ENCODE data around the gene SPEM2. TPM values are rescaled to one million over a fixed set of nuclear protein-coding genes. Genes with fewer than 3 reads are reported as not detected.

Gene SPEM2
- total and polyA plus RNA-seq, 4 donors: not detected

DNA sequence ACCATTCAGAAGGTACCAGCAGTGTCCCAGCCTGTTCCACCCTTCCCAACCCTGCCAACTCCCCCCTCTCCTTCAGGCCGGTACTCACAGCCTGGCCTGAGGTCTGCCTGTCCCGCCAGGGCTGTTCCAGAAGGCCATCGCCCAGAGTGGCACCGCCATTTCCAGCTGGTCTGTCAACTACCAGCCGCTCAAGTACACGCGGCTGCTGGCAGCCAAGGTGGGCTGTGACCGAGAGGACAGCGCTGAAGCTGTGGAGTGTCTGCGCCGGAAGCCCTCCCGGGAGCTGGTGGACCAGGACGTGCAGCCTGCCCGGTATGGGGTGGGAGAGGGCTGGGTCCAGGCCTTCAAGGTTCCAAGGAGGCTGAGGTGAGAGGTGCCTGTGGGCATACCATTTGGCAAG is 10.6 kb upstream of the SPEM2 start:
- no peak overlapping the region for H3K27ac ChIP-seq (ENCODE audit: low read depth in 1 of 2, low read length in 2 of 2)
- no peak overlapping the region for H3K4me3 ChIP-seq (ENCODE audit: low read length in 2 of 2)
- H3K4me1 ChIP-seq (ENCODE audit: control insufficient read depth in 1 of 2, insufficient read depth in 2 of 2, low read length in 2 of 2): no peaks in the 10 kb centered on the region
- H3K27me3 ChIP-seq (ENCODE audit: control insufficient read depth in 1 of 2, insufficient read depth in 2 of 2, low read length in 1 of 2): no peaks in the 10 kb centered on the region
- no peak for ATAC-seq (ENCODE audit: low FRiP score)
- WGBS, 2 donors: 85 to 88% methylated on average over 14 of the region's 14 CpGs
- H3K9me3 ChIP-seq (ENCODE audit: control insufficient read depth, low read length): no peaks in the 10 kb centered on the region
- DNase-seq: no peak
- H3K36me3 ChIP-seq (ENCODE audit: control insufficient read depth in 1 of 2, insufficient read depth in 2 of 2, low read length in 1 of 2): no peaks in the 10 kb centered on the region
- intact Hi-C loops (cut with DNase I): no loop called here

DNA sequence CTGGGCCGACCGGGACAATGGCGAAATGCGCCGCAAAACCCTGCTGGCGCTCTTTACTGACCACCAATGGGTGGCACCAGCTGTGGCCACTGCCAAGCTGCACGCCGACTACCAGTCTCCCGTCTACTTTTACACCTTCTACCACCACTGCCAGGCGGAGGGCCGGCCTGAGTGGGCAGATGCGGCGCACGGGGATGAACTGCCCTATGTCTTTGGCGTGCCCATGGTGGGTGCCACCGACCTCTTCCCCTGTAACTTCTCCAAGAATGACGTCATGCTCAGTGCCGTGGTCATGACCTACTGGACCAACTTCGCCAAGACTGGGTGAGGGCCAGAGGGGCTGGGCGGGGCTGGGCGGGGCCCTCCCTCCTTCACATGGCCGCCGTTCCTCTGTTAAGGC is 9.6 kb upstream of the SPEM2 start:
- intact Hi-C loops (cut with DNase I): no loop called here
- 90 to 95% methylated on average over 23 of the region's 23 CpGs for WGBS, 2 donors
- Histone ChIP-seq H3K27ac (ENCODE audit: low read depth in 1 of 2, low read length in 2 of 2) (no peak overlapping the region), H3K36me3 (ENCODE audit: control insufficient read depth in 1 of 2, insufficient read depth in 2 of 2, low read length in 1 of 2) (no peaks in the 10 kb centered on the region), H3K4me3 (ENCODE audit: low read length in 2 of 2) (no peak overlapping the region), H3K9me3 (ENCODE audit: control insufficient read depth, low read length) (no peaks in the 10 kb centered on the region), H3K4me1 (ENCODE audit: control insufficient read depth in 1 of 2, insufficient read depth in 2 of 2, low read length in 2 of 2) (no peaks in the 10 kb centered on the region), H3K27me3 (ENCODE audit: control insufficient read depth in 1 of 2, insufficient read depth in 2 of 2, low read length in 1 of 2) (no peaks in the 10 kb centered on the region)
- ATAC-seq (ENCODE audit: low FRiP score) (no peak), DNase-seq (no peak)

DNA sequence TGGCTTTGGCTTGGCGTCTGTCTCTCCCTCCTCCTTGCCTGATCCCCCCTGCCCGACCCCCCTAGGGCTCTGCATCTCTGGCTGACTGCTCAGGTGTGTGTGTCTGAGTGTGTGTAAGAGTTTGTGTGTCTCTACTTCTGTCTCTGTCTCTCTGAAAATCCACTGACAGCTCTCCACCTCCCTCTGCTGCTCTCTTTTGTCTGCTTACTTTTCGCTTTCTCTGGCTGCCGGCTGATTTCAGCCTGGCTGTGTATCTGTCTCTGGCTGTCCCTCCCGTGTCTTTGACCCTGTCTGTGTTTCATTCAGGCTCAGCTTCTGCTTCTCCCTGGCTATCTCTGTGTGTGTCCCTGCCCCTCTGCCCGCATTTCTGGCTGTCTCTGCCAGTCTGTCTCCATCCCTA is 9.1 kb upstream of the SPEM2 start:
- WGBS, 2 donors: 81% methylated on average over 6 of the region's 6 CpGs
- Histone ChIP-seq H3K9me3 (ENCODE audit: control insufficient read depth, low read length) (no peaks in the 10 kb centered on the region), H3K36me3 (ENCODE audit: control insufficient read depth in 1 of 2, insufficient read depth in 2 of 2, low read length in 1 of 2) (no peaks in the 10 kb centered on the region), H3K4me3 (ENCODE audit: low read length in 2 of 2) (no peak overlapping the region), H3K27me3 (ENCODE audit: control insufficient read depth in 1 of 2, insufficient read depth in 2 of 2, low read length in 1 of 2) (no peaks in the 10 kb centered on the region), H3K27ac (ENCODE audit: low read depth in 1 of 2, low read length in 2 of 2) (no peak overlapping the region), H3K4me1 (ENCODE audit: control insufficient read depth in 1 of 2, insufficient read depth in 2 of 2, low read length in 2 of 2) (no peaks in the 10 kb centered on the region)
- intact Hi-C loops (cut with DNase I): no loop called here
- ATAC-seq (ENCODE audit: low FRiP score): no peak
- no peak for DNase-seq

DNA sequence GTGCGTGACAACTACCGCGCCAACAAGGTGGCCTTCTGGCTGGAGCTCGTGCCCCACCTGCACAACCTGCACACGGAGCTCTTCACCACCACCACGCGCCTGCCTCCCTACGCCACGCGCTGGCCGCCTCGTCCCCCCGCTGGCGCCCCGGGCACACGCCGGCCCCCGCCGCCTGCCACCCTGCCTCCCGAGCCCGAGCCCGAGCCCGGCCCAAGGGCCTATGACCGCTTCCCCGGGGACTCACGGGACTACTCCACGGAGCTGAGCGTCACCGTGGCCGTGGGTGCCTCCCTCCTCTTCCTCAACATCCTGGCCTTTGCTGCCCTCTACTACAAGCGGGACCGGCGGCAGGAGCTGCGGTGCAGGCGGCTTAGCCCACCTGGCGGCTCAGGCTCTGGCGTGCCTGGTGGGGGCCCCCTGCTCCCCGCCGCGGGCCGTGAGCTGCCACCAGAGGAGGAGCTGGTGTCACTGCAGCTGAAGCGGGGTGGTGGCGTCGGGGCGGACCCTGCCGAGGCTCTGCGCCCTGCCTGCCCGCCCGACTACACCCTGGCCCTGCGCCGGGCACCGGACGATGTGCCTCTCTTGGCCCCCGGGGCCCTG is 8.3 kb upstream of the SPEM2 start:
- H3K36me3 ChIP-seq (ENCODE audit: control insufficient read depth in 1 of 2, insufficient read depth in 2 of 2, low read length in 1 of 2): no peaks in the 10 kb centered on the region
- no peaks in the 10 kb centered on the region for H3K27me3 ChIP-seq (ENCODE audit: control insufficient read depth in 1 of 2, insufficient read depth in 2 of 2, low read length in 1 of 2)
- ATAC-seq (ENCODE audit: low FRiP score) (no peak), DNase-seq (no peak)
- no peak overlapping the region for H3K27ac ChIP-seq (ENCODE audit: low read depth in 1 of 2, low read length in 2 of 2)
- WGBS, 2 donors: 95 to 96% methylated on average over 51 to 54 of the region's 54 CpGs
- intact Hi-C loops (cut with DNase I): no loop called here
- no peak overlapping the region for H3K4me3 ChIP-seq (ENCODE audit: low read length in 2 of 2)
- no peaks in the 10 kb centered on the region for H3K9me3 ChIP-seq (ENCODE audit: control insufficient read depth, low read length)
- H3K4me1 ChIP-seq (ENCODE audit: control insufficient read depth in 1 of 2, insufficient read depth in 2 of 2, low read length in 2 of 2): no peaks in the 10 kb centered on the region

DNA sequence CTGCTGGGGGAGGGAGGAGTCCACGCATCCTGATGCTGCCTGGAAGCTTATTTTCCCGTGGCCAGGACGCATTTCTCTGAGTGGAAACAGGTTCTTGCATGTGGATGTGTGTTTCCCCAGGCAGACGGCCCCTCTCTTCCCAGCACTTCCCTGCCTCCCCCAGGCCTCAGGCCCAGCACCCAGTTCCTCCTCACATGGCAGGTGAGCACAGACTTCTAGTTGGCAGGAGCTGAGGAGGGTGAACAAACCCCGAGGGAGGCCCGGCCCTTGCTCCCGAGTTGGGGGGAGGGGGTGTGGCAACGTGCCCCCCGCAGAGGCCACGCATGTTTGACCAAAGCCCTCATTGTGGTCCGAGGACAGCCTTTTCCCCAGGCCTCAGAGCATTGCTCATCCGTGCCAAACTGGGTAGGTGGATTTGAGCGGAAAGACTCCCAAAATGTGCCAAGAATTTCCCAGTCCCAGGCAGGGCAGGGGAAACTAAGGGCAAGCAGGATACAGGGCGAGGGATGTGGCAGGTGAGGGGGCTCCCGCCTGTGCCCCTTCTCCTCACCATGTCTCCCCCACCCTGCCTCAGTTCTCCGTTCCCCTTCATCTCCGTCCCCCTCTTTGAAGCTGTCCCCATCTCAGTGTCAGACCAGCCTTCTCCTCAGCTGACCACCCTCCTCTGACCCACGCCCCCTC is 6.8 kb upstream of the SPEM2 start:
- WGBS, 2 donors: 71 to 74% methylated on average over 18 of the region's 18 CpGs
- no peak for DNase-seq
- Histone ChIP-seq H3K27ac (ENCODE audit: low read depth in 1 of 2, low read length in 2 of 2) (no peak overlapping the region), H3K27me3 (ENCODE audit: control insufficient read depth in 1 of 2, insufficient read depth in 2 of 2, low read length in 1 of 2) (no peaks in the 10 kb centered on the region), H3K4me3 (ENCODE audit: low read length in 2 of 2) (no peak overlapping the region), H3K36me3 (ENCODE audit: control insufficient read depth in 1 of 2, insufficient read depth in 2 of 2, low read length in 1 of 2) (no peaks in the 10 kb centered on the region), H3K9me3 (ENCODE audit: control insufficient read depth, low read length) (no peaks in the 10 kb centered on the region), H3K4me1 (ENCODE audit: control insufficient read depth in 1 of 2, insufficient read depth in 2 of 2, low read length in 2 of 2) (no peaks in the 10 kb centered on the region)
- intact Hi-C loops (cut with DNase I): no loop called here
- ATAC-seq (ENCODE audit: low FRiP score): no peak

DNA sequence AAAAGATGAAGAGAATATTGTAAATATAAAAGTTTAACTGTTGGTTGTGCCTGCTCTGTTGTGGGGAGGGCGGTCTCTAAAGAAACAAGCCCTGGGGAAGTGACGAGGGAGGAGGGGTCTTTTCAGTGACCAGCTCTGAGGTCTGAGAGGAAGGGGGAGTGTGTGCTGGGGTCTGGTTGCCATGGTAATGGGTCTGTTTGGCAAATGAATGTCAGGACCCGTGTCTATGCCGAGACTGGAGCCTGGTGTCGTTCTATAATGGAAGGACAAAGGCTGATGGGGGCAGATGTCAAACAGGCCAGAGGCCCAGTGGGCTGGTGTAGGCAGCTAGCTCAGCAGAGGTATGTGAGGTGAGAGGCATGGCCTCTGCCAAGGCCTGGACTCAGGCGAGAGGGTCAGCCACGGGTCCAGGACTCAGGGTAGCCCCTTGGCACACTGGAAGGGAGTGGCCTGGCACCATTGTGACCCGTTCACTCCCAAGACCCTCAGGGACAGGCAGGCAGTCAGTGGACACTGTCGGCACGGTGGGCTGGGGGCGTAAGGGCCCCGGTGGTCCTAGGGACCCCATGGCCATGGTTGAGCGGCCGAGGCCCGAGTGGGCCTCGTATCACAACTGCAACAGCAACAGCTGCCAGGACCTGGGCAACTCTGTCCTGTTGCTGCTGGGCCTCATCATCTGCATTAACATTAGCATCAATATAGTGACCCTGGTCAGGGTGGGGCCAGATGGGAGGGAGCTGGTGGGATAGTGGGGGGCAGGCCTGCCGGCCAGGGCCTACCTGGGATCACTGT is 5.4 kb upstream of the SPEM2 start, which contains the start of gene SPEM1:
SPEM1 (plus strand) TSS at position 506 of the 792 bp plus-strand sequence; CDS start at position 567, 61 bp downstream.
- no peak for ATAC-seq (ENCODE audit: low FRiP score)
- H3K27me3 ChIP-seq (ENCODE audit: control insufficient read depth in 1 of 2, insufficient read depth in 2 of 2, low read length in 1 of 2): no peaks in the 10 kb centered on the region
- DNase-seq: no peak
- no peak within 1 kb of the TSS for H3K27ac ChIP-seq (ENCODE audit: low read depth in 1 of 2, low read length in 2 of 2)
- intact Hi-C loops (cut with DNase I): no loop called here
- no peaks in the 10 kb centered on the region for H3K9me3 ChIP-seq (ENCODE audit: control insufficient read depth, low read length)
- WGBS, 2 donors: 78% methylated on average over 17 of the region's 17 CpGs
- no peaks in the 10 kb centered on the region for H3K4me1 ChIP-seq (ENCODE audit: control insufficient read depth in 1 of 2, insufficient read depth in 2 of 2, low read length in 2 of 2)
- H3K4me3 ChIP-seq (ENCODE audit: low read length in 2 of 2): no peak within 1 kb of the TSS
- no peaks in the 10 kb centered on the region for H3K36me3 ChIP-seq (ENCODE audit: control insufficient read depth in 1 of 2, insufficient read depth in 2 of 2, low read length in 1 of 2)

DNA sequence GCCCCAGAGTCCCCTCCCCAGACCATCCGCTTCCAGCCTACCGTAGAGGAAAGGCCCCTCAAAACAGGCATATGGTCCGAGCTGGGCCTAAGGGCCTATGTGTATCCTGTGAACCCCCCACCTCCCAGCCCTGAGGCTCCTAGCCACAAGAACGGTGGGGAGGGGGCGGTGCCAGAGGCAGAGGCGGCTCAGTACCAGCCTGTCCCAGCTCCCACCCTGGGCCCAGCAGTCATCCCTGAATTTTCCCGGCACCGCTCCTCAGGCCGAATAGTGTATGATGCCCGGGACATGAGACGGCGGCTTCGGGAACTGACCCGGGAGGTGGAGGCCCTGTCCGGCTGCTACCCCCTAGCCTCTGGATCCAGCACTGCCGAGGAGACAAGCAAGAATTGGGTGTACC is 4.2 kb upstream of the SPEM2 start:
- no peaks in the 10 kb centered on the region for H3K36me3 ChIP-seq (ENCODE audit: control insufficient read depth in 1 of 2, insufficient read depth in 2 of 2, low read length in 1 of 2)
- no peak overlapping the region for H3K27ac ChIP-seq (ENCODE audit: low read depth in 1 of 2, low read length in 2 of 2)
- no peak overlapping the region for H3K4me3 ChIP-seq (ENCODE audit: low read length in 2 of 2)
- no peak for ATAC-seq (ENCODE audit: low FRiP score)
- 94% methylated on average over 16 of the region's 16 CpGs for WGBS, 2 donors
- H3K27me3 ChIP-seq (ENCODE audit: control insufficient read depth in 1 of 2, insufficient read depth in 2 of 2, low read length in 1 of 2): no peaks in the 10 kb centered on the region
- no peaks in the 10 kb centered on the region for H3K4me1 ChIP-seq (ENCODE audit: control insufficient read depth in 1 of 2, insufficient read depth in 2 of 2, low read length in 2 of 2)
- H3K9me3 ChIP-seq (ENCODE audit: control insufficient read depth, low read length): no peaks in the 10 kb centered on the region
- DNase-seq: no peak
- intact Hi-C loops (cut with DNase I): no loop called here

GRCh38 chr17:7423679-7424078 is 1.7 kb upstream of the SPEM2 start:
- Histone ChIP-seq H3K4me3 (ENCODE audit: low read length in 2 of 2) (no peak overlapping the region), H3K27ac (ENCODE audit: low read depth in 1 of 2, low read length in 2 of 2) (no peak overlapping the region), H3K4me1 (ENCODE audit: control insufficient read depth in 1 of 2, insufficient read depth in 2 of 2, low read length in 2 of 2) (no peaks in the 10 kb centered on the region), H3K36me3 (ENCODE audit: control insufficient read depth in 1 of 2, insufficient read depth in 2 of 2, low read length in 1 of 2) (no peaks in the 10 kb centered on the region), H3K9me3 (ENCODE audit: control insufficient read depth, low read length) (no peaks in the 10 kb centered on the region), H3K27me3 (ENCODE audit: control insufficient read depth in 1 of 2, insufficient read depth in 2 of 2, low read length in 1 of 2) (no peaks in the 10 kb centered on the region)
- intact Hi-C loops (cut with DNase I): no loop called here
- WGBS, 2 donors: 53 to 54% methylated on average over 4 of the region's 4 CpGs
- DNase-seq (no peak), ATAC-seq (ENCODE audit: low FRiP score) (no peak)

DNA sequence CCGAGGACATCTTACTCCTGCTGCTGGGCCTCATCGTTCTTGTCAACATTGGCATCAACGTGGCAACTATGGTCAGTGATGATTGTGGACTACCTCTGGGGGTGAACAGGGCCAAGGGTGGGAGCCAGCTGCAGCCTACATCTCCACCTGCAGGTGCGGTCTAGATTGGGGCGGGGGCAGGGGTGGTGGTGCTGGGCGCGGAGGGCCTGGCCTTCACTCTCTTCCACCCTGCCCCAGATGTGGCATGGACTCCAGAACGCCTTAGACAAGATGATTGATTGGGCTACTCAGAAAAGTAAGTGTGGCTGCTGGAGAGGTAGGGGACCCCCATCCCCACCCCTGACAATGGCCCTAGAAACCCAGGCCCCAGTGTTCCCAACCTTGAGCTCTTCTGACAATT is 340 bp downstream of the SPEM2 start:
- no peaks in the 10 kb centered on the region for H3K36me3 ChIP-seq (ENCODE audit: control insufficient read depth in 1 of 2, insufficient read depth in 2 of 2, low read length in 1 of 2)
- DNase-seq (no peak), ATAC-seq (ENCODE audit: low FRiP score) (no peak)
- no peak overlapping the region for H3K27ac ChIP-seq (ENCODE audit: low read depth in 1 of 2, low read length in 2 of 2)
- no peaks in the 10 kb centered on the region for H3K9me3 ChIP-seq (ENCODE audit: control insufficient read depth, low read length)
- H3K4me1 ChIP-seq (ENCODE audit: control insufficient read depth in 1 of 2, insufficient read depth in 2 of 2, low read length in 2 of 2): no peaks in the 10 kb centered on the region
- intact Hi-C loops (cut with DNase I): no loop called here
- no peak overlapping the region for H3K4me3 ChIP-seq (ENCODE audit: low read length in 2 of 2)
- no peaks in the 10 kb centered on the region for H3K27me3 ChIP-seq (ENCODE audit: control insufficient read depth in 1 of 2, insufficient read depth in 2 of 2, low read length in 1 of 2)
- WGBS, 2 donors: 82 to 92% methylated on average over 8 of the region's 8 CpGs

All from aorta (tissue), 5 donors.